OCI-LY7 (cell line): ENCODE data around the gene SCAMP5.

ENCODE experiments used
- CTCF ChIP-seq: fragments of 200-600 bp; sonication (generic); conservative IDR thresholded peaks from 2 replicates; pipeline ENCODE4 v1.5.1; 2014; ENCODE audit warnings: mild to moderate bottlenecking, antibody characterized with exemption, low read length, moderate library complexity, mixed read lengths
- EZH2phosphoT487 ChIP-seq: fragments of 200-600 bp; sonication (generic); IDR thresholded peaks from 2 replicates; pipeline ENCODE4 v1.6.1; 2018; ENCODE audit warnings: low read depth, borderline replicate concordance, mild to moderate bottlenecking, mixed run types, antibody characterized with exemption, low read length, moderate library complexity, mixed read lengths

GRCh38 chr15:75067123-75067830 is 71.9 kb downstream of the SCAMP5 start:
- TF ChIP-seq CTCF (no peak), EZH2phosphoT487 (no peak)
